H9 (cell line): ENCODE measurements around the gene ABCA1. TPM values are rescaled to one million over a fixed set of nuclear protein-coding genes. Genes with fewer than 3 reads are reported as not detected.

Experiments
- DNase-seq: peaks from one replicate; pipeline ENCODE4 v3.0.0-alpha.2; 2017
- H2AFZ ChIP-seq: one replicate; pipeline ENCODE4 v1.6.1; 2013; ENCODE audit warnings: mild to moderate bottlenecking, low read length, control low read depth, moderate library complexity
- H2AK5ac ChIP-seq: 2 replicates; pipeline ENCODE4 v1.6.1; 2013; ENCODE audit warnings: low read length, control low read depth, mixed read lengths; ENCODE audit not compliant: insufficient read length
- H2BK120ac ChIP-seq: one replicate; pipeline ENCODE4 v1.6.1; 2013; ENCODE audit warnings: low read depth, mild to moderate bottlenecking, low read length, control low read depth, inconsistent platforms; ENCODE audit not compliant: poor library complexity, severe bottlenecking
- H2BK12ac ChIP-seq: 2 replicates; pipeline ENCODE4 v1.6.1; 2013; ENCODE audit warnings: low read length, control low read depth, mixed read lengths, low read depth; ENCODE audit not compliant: insufficient read length
- H2BK15ac ChIP-seq: 2 replicates; pipeline ENCODE4 v1.6.1; 2013; ENCODE audit warnings: low read depth, low read length, control low read depth
- H2BK20ac ChIP-seq: one replicate; pipeline ENCODE4 v1.6.1; 2013; ENCODE audit warnings: low read depth, mild to moderate bottlenecking, low read length, control low read depth, inconsistent platforms; ENCODE audit not compliant: poor library complexity, severe bottlenecking
- H2BK5ac ChIP-seq: 2 replicates; pipeline ENCODE4 v1.6.1; 2013; ENCODE audit warnings: low read length, control low read depth, mixed read lengths; ENCODE audit not compliant: insufficient read length
- H3K14ac ChIP-seq: 2 replicates; pipeline ENCODE4 v1.6.1; 2013; ENCODE audit warnings: low read length, control low read depth; ENCODE audit not compliant: insufficient read depth
- H3K18ac ChIP-seq: 2 replicates; pipeline ENCODE4 v1.6.1; 2013; ENCODE audit warnings: low read depth, mild to moderate bottlenecking, mixed read lengths, low read length, control low read depth; ENCODE audit not compliant: insufficient read length
- H3K23ac ChIP-seq: 2 replicates; pipeline ENCODE4 v1.6.1; 2013; ENCODE audit warnings: low read length, control low read depth, mixed read lengths, low read depth; ENCODE audit not compliant: insufficient read length
- H3K23me2 ChIP-seq: 2 replicates; pipeline ENCODE4 v1.6.1; 2013; ENCODE audit warnings: low read depth, mild to moderate bottlenecking, mixed read lengths, low read length, control low read depth; ENCODE audit not compliant: insufficient read length, poor library complexity, severe bottlenecking
- H3K27ac ChIP-seq: 2 replicates; pipeline ENCODE4 v1.5.1; 2013; ENCODE audit warnings: low read length, control low read depth, mixed read lengths, low read depth; ENCODE audit not compliant: insufficient read length
- H3K27me3 ChIP-seq: 2 replicates; pipeline ENCODE4 v1.6.1; 2013; ENCODE audit warnings: low read length, control low read depth, inconsistent platforms; ENCODE audit not compliant: insufficient read depth
- H3K4ac ChIP-seq: 2 replicates; pipeline ENCODE4 v1.6.1; 2013; ENCODE audit warnings: low read depth, mild to moderate bottlenecking, control low read depth, inconsistent platforms, low read length, moderate library complexity
- H3K4me1 ChIP-seq: 2 replicates; pipeline ENCODE4 v1.6.1; 2013; ENCODE audit warnings: low read length, control low read depth, inconsistent platforms; ENCODE audit not compliant: insufficient read depth
- H3K4me2 ChIP-seq: 2 replicates; pipeline ENCODE4 v1.6.1; 2013; ENCODE audit warnings: low read length, control low read depth, mixed read lengths; ENCODE audit not compliant: insufficient read length, insufficient read depth
- H3K56ac ChIP-seq: 2 replicates; pipeline ENCODE4 v1.6.1; 2013; ENCODE audit warnings: low read depth, mild to moderate bottlenecking, mixed read lengths, low read length, control low read depth; ENCODE audit not compliant: insufficient read length
- H3K79me1 ChIP-seq: 2 replicates; pipeline ENCODE4 v1.6.1; 2013; ENCODE audit warnings: low read depth, mild to moderate bottlenecking, moderate library complexity, low read length, control low read depth, inconsistent platforms; ENCODE audit not compliant: insufficient read depth, poor library complexity, severe bottlenecking
- H3K79me2 ChIP-seq: 2 replicates; pipeline ENCODE4 v1.6.1; 2013; ENCODE audit warnings: low read length, control low read depth, inconsistent platforms; ENCODE audit not compliant: insufficient read depth
- H3K9ac ChIP-seq: 2 replicates; pipeline ENCODE4 v1.6.1; 2013; ENCODE audit warnings: low read length, control low read depth, mixed read lengths; ENCODE audit not compliant: insufficient read length; ENCODE audit errors: extremely low read depth
- H3K9me3 ChIP-seq: one replicate; pipeline ENCODE4 v1.6.1; 2013; ENCODE audit warnings: low read depth, low read length, inconsistent platforms; ENCODE audit not compliant: control insufficient read depth
- H3T11ph ChIP-seq: one replicate; pipeline ENCODE4 v1.6.1; 2013; ENCODE audit warnings: mild to moderate bottlenecking, low read length, control low read depth, inconsistent platforms
- H4K20me1 ChIP-seq: one replicate; pipeline ENCODE4 v1.6.1; 2013; ENCODE audit not compliant: control insufficient read depth, insufficient read length, insufficient read depth
- H4K5ac ChIP-seq: 2 replicates; pipeline ENCODE4 v1.6.1; 2013; ENCODE audit warnings: low read depth, mild to moderate bottlenecking, mixed read lengths, low read length, control low read depth; ENCODE audit not compliant: insufficient read length
- H4K8ac ChIP-seq: replicated peaks from 2 replicates; pipeline ENCODE4 v1.6.1; 2013; ENCODE audit warnings: low read length, control low read depth, mixed read lengths, low read depth; ENCODE audit not compliant: insufficient read length
- H4K91ac ChIP-seq: 2 replicates; pipeline ENCODE4 v1.6.1; 2013; ENCODE audit warnings: low read depth, mild to moderate bottlenecking, moderate library complexity, mixed read lengths, low read length, control low read depth; ENCODE audit not compliant: insufficient read length
- H3K27ac Mint-ChIP-seq, 3 experiments: 2 replicates in 2 of 3; 3 replicates in 1 of 3; pipeline ENCODE4 v1.8.0; 2020 to 2021; ENCODE audit warnings: mixed read lengths in 3 of 3, mild to moderate bottlenecking in 1 of 3, moderate library complexity in 1 of 3
- H3K27me3 Mint-ChIP-seq: 2 replicates; pipeline ENCODE4 v1.8.0; 2021; ENCODE audit warnings: low read depth, mild to moderate bottlenecking, moderate library complexity, mixed read lengths
- H3K36me3 Mint-ChIP-seq, 3 experiments: 2 replicates in 2 of 3; 3 replicates in 1 of 3; pipeline ENCODE4 v1.8.0; 2020 to 2021; ENCODE audit warnings: low read depth in 3 of 3, mixed read lengths in 3 of 3; ENCODE audit not compliant: insufficient read depth in 1 of 3
- H3K4me1 Mint-ChIP-seq, 2 experiments: 2 replicates each; pipeline ENCODE4 v1.8.0; 2020; ENCODE audit warnings: mixed read lengths in 2 of 2
- H3K4me3 Mint-ChIP-seq, 2 experiments: 2 replicates in 1 of 2; 3 replicates in 1 of 2; pipeline ENCODE4 v1.8.0; 2020 to 2021; ENCODE audit warnings: mild to moderate bottlenecking in 2 of 2, mixed read lengths in 2 of 2, moderate library complexity in 1 of 2
- H3K9me3 Mint-ChIP-seq, 2 experiments: 2 replicates in 1 of 2; 3 replicates in 1 of 2; pipeline ENCODE4 v1.8.0; 2020; ENCODE audit warnings: mild to moderate bottlenecking in 2 of 2, mixed read lengths in 2 of 2, moderate library complexity in 1 of 2
- WGBS: extraction: QIAGEN DNeasy Blood & Tissue Kit; methylation state at CpG from one replicate; pipeline ENCODE4 v1.1.7; 2013; ENCODE audit warnings: missing lambda C conversion rate, low lambda C conversion rate, mixed read lengths; ENCODE audit not compliant: insufficient read length; ENCODE audit errors: extremely low coverage; 5-methylcytosine and 5-hydroxymethylcytosine counted together
- total RNA-seq: library from RNA; stranded (reverse); gene quantifications from 2 replicates; pipeline ENCODE4 v1.2.1, GENCODE V29; 2021
- TF ChIP-seq, protein P1 (sequence below): fragments of 200-600 bp; sonication (generic); conservative IDR thresholded peaks from 3 replicates; pipeline ENCODE4 v1.8.0; 2021; ENCODE audit warnings: antibody characterized with exemption, mild to moderate bottlenecking

ABCA1 gene
- total RNA-seq, 1 experiment from 2014 or later, result 16.6 TPM

- H2BK15ac ChIP-seq, result no peak overlapping the region
- no peaks in the 10 kb centered on the region for H3K27me3 ChIP-seq
- no peaks in the 10 kb centered on the region for H3K79me1 ChIP-seq
- H2BK12ac ChIP-seq, result no peak overlapping the region
- H3K36me3 Mint-ChIP-seq, result peaks cover 0 to 24% (median 18%) of the 10 kb centered on the region in 3 experiments; a peak in 6 of 7 replicates
- H3K4me1 ChIP-seq, result no peaks in the 10 kb centered on the region
- no peak overlapping the region for H3K27ac ChIP-seq
- no peak overlapping the region for H3K18ac ChIP-seq
- TF ChIP-seq, protein P1, sequence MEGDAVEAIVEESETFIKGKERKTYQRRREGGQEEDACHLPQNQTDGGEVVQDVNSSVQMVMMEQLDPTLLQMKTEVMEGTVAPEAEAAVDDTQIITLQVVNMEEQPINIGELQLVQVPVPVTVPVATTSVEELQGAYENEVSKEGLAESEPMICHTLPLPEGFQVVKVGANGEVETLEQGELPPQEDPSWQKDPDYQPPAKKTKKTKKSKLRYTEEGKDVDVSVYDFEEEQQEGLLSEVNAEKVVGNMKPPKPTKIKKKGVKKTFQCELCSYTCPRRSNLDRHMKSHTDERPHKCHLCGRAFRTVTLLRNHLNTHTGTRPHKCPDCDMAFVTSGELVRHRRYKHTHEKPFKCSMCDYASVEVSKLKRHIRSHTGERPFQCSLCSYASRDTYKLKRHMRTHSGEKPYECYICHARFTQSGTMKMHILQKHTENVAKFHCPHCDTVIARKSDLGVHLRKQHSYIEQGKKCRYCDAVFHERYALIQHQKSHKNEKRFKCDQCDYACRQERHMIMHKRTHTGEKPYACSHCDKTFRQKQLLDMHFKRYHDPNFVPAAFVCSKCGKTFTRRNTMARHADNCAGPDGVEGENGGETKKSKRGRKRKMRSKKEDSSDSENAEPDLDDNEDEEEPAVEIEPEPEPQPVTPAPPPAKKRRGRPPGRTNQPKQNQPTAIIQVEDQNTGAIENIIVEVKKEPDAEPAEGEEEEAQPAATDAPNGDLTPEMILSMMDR, result no peak
- H4K8ac ChIP-seq, result no peak overlapping the region
- no peaks in the 10 kb centered on the region for H3K27me3 Mint-ChIP-seq
- no peak overlapping the region for H4K5ac ChIP-seq
- H2BK5ac ChIP-seq, result no peak overlapping the region
- H3K23ac ChIP-seq, result no peak overlapping the region
- no peaks in the 10 kb centered on the region for H3K9me3 ChIP-seq
- no peak overlapping the region for H2AK5ac ChIP-seq
- H3K23me2 ChIP-seq, result no peaks in the 10 kb centered on the region
- H2AFZ ChIP-seq, result no peak overlapping the region
- no peak overlapping the region for H3K4me2 ChIP-seq
- H3K56ac ChIP-seq, result no peak overlapping the region
- no peak overlapping the region for H3K4ac ChIP-seq
- DNase-seq, result no peak
- no peak overlapping the region for H2BK20ac ChIP-seq
- no peak overlapping the region for H3K27ac Mint-ChIP-seq
- no peak overlapping the region for H3K14ac ChIP-seq
- WGBS, result no CpG with 5 or more reads among the region's 4 CpGs
- H4K91ac ChIP-seq, result no peak overlapping the region
- no peak overlapping the region for H3K4me3 Mint-ChIP-seq
- H4K20me1 ChIP-seq, result no peaks in the 10 kb centered on the region
- peaks cover 15 to 23% of the 10 kb centered on the region in 2 experiments for H3K4me1 Mint-ChIP-seq
- H3K79me2 ChIP-seq, result no peaks in the 10 kb centered on the region
- H3K9ac ChIP-seq, result no peak overlapping the region
- H2BK120ac ChIP-seq, result no peak overlapping the region
- H3K9me3 Mint-ChIP-seq, result no peaks in the 10 kb centered on the region
- H3T11ph ChIP-seq, result no peak overlapping the region
These were observed 74.8 kb downstream of the ABCA1 start for GRCh38 chr9:104853159-104853558.
